Colonic mucosa (tissue), 4 donors: ENCODE data around the gene NMB. TPM values are rescaled to one million over a fixed set of nuclear protein-coding genes. Genes with fewer than 3 reads are reported as not detected.

Experiments
- DNase-seq: peaks from one replicate; pipeline ENCODE4 v3.0.0-alpha.2; 2020
- H3K27ac ChIP-seq: fragments of 200-600 bp; one replicate; pipeline ENCODE4 v1.8.0; 2021
- H3K27me3 ChIP-seq: fragments of 200-600 bp; one replicate; pipeline ENCODE4 v1.8.0; 2021
- H3K36me3 ChIP-seq: fragments of 200-600 bp; one replicate; pipeline ENCODE4 v1.8.0; 2021
- H3K4me1 ChIP-seq: fragments of 200-600 bp; one replicate; pipeline ENCODE4 v1.8.0; 2021; ENCODE audit warnings: mild to moderate bottlenecking
- H3K4me3 ChIP-seq: fragments of 200-600 bp; one replicate; pipeline ENCODE4 v1.8.0; 2021
- H3K9ac ChIP-seq, 2 donors: one replicate each; pipeline ENCODE4 v1.7.0; 2013; ENCODE audit warnings: control low read depth in 2 of 2, low read depth in 2 of 2, low read length in 2 of 2
- H3K9me3 ChIP-seq: fragments of 200-600 bp; one replicate; pipeline ENCODE4 v1.8.0; 2021
- intact Hi-C: fragments of 100-400 bp; cut with DNase I; formaldehyde crosslinking; loops from one replicate; pipeline ENCODE4 v1.14.1; 2022
- total RNA-seq, 2 donors: library from RNA; stranded (reverse); fragmentation: NEBNext Ultra II Directional in 1 of 2; extraction: Animal tissue kit (Norgen Biotek cat#: 25700) in 1 of 2; gene quantifications; one replicate each; pipeline ENCODE4 v1.2.1, GENCODE V29; 2021
- TF ChIP-seq, protein P1 (sequence below): fragments of 200-600 bp; IDR thresholded peaks from one replicate; pipeline ENCODE4 v1.8.0; 2022; ENCODE audit warnings: antibody characterized with exemption, mild to moderate bottlenecking
- donor health status: healthy.
- donor health status: DM: no; HTN: no; CAD: no.
- donor health status: DM: no; HTN: no; CAD: no.

The NMB gene
- total RNA-seq, 2 donors from 2014 or later: 2.8 to 4.4 TPM

DNA sequence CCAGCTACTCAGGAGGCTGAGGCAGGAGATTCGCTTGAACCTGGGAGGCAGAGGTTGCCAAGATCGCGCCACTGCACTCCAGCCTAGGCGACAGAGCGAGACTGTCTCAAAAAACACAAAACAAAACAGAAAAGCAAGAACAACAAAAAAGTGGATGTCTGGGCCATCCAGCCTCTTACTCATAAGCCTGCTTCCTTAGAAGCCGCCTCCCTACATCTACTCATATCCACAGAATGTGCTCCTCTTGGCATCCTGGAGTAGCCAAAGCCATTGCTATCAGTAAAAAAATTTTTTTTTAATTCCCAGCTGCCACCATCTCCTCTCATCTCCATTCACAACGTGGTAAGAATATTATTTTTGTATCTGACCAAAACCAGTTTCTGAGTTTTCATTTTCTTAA, 46.4 kb downstream of the NMB start:
- Histone ChIP-seq H3K27me3 (no peaks in the 10 kb centered on the region), H3K4me3 (no peak overlapping the region), H3K27ac (no peak overlapping the region), H3K36me3 (no peaks in the 10 kb centered on the region), H3K4me1 (no peaks in the 10 kb centered on the region), H3K9ac (no peak overlapping the region), H3K9me3 (no peaks in the 10 kb centered on the region)
- DNase-seq: no peak
- intact Hi-C loops: no loop called here
- TF ChIP-seq, protein P1, sequence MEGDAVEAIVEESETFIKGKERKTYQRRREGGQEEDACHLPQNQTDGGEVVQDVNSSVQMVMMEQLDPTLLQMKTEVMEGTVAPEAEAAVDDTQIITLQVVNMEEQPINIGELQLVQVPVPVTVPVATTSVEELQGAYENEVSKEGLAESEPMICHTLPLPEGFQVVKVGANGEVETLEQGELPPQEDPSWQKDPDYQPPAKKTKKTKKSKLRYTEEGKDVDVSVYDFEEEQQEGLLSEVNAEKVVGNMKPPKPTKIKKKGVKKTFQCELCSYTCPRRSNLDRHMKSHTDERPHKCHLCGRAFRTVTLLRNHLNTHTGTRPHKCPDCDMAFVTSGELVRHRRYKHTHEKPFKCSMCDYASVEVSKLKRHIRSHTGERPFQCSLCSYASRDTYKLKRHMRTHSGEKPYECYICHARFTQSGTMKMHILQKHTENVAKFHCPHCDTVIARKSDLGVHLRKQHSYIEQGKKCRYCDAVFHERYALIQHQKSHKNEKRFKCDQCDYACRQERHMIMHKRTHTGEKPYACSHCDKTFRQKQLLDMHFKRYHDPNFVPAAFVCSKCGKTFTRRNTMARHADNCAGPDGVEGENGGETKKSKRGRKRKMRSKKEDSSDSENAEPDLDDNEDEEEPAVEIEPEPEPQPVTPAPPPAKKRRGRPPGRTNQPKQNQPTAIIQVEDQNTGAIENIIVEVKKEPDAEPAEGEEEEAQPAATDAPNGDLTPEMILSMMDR: no peak

DNA sequence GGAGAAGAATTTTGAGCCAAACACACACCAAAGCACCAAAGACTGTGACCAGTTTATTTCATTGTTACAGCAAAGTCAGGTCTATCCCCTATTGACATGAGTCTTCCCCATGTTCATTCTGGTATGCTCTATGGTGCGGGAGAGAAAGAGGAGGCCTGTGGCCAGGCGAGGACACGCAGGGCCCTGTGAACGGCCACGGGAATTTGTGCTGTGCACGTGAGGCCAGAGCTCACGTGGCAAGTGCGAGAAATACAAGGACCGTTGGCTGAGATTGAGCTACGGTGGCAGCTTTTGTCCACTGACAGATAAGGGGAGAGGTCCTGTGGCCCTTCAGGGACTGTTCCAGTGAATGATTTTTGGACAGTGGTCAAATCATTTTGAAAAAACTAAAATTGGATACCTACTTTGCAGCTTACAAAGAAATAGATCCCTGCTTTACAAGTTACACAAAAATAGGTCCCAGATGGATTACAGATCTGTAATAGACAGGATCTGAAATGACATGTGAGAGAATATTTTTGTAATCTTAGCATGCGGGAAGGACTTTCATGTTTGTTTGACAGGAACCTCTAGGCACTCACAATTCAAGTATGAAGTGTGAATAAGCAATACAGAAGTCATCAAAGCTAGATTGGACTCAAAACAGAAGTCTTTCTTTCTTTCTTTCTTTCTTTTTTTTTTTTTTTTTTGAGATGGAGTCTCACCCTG, 48.0 kb downstream of the NMB start:
- no peak for DNase-seq
- Histone ChIP-seq H3K9me3 (no peaks in the 10 kb centered on the region), H3K27me3 (no peaks in the 10 kb centered on the region), H3K4me1 (no peaks in the 10 kb centered on the region), H3K4me3 (no peak overlapping the region), H3K9ac (no peak overlapping the region), H3K27ac (no peak overlapping the region), H3K36me3 (no peaks in the 10 kb centered on the region)
- TF ChIP-seq, protein P1: no peak
- intact Hi-C loops: no loop called here

DNA sequence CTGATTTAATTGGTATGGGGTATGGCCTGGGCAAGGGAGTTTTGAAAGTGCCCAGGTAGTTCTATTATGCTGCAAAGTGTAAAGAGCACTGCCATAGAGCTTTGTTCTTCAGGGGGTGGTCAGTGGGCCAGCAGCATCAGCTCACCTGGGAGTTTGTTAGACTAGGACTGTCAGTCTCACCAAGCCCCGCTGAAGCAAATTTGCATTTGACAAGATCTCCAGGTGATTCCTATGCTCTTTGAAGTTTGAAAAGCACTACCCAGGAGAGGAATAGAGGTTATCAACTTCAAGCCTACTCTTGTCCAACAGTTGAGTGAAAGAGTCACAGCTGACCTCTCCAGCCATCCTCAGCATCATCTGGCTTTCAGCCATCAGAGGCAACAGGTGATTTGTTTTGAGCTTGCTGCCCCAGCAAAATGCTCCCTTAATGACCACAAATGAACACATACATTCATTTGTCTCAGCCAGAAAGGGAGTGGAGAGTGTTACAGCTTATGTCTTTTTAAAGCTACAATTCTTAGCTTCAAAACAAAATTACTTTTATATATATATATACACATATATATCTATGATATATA, 49.2 kb downstream of the NMB start:
- H3K9me3 ChIP-seq: no peaks in the 10 kb centered on the region
- H3K27me3 ChIP-seq: no peaks in the 10 kb centered on the region
- TF ChIP-seq, protein P1: no peak
- no peak overlapping the region for H3K27ac ChIP-seq
- no peak for DNase-seq
- no peak overlapping the region for H3K4me3 ChIP-seq
- no peak overlapping the region for H3K9ac ChIP-seq
- intact Hi-C loops: no loop called here
- no peaks in the 10 kb centered on the region for H3K36me3 ChIP-seq
- H3K4me1 ChIP-seq: no peaks in the 10 kb centered on the region

DNA sequence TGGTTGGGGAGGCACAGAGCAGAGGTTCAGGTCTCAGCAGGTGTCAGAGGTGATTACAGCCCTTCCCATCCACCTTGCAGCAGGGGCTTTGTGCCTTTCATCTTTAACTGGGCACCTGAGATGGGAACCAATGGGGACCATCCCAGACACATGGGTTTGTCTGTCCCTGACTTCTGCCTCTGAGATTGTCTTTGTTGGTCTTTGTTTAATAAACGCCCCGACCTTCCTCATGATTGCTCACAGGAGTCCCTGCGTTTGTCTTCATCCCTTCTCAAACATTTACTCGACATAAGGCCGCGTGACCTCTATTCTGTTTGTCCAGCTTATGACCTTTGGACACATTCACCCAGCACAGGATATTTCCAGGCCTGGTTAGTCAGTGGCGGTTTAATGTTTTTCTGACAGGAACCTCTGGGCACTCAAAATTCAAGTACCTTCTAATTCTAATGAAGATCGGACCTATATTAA, 51.3 kb downstream of the NMB start:
- peak; percentile 53 for DNase-seq
- no peaks in the 10 kb centered on the region for H3K36me3 ChIP-seq
- TF ChIP-seq, protein P1: no peak
- H3K4me3 ChIP-seq: no peak overlapping the region
- intact Hi-C loops: no loop called here
- H3K27me3 ChIP-seq: no peaks in the 10 kb centered on the region
- peak overlapping the region in 1 of 2 donors; percentile 9 for H3K9ac ChIP-seq
- peak overlapping the region; percentile 25 for H3K27ac ChIP-seq
- H3K9me3 ChIP-seq: no peaks in the 10 kb centered on the region
- no peaks in the 10 kb centered on the region for H3K4me1 ChIP-seq

DNA sequence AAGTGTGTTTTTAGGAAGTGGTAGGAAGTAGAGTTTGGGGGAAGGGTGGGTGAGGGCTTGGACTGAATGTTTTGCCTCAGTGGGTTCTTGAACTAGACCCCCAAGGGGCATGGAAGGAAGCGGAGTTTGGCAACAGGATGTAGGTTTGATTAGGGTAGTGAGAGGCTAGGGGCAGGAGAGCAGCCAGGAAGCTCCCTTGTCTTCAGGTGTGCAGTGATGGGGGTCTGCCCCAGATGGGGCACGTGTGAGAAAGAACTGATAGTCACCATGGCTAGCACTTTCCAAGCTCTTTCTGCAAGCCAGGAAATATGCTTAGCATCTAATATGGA, 52.5 kb downstream of the NMB start:
- no peak overlapping the region for H3K9ac ChIP-seq
- no peak overlapping the region for H3K27ac ChIP-seq
- H3K27me3 ChIP-seq: no peaks in the 10 kb centered on the region
- no peaks in the 10 kb centered on the region for H3K9me3 ChIP-seq
- H3K36me3 ChIP-seq: no peaks in the 10 kb centered on the region
- DNase-seq: no peak
- intact Hi-C loops: no loop called here
- no peak overlapping the region for H3K4me3 ChIP-seq
- TF ChIP-seq, protein P1: no peak
- H3K4me1 ChIP-seq: no peaks in the 10 kb centered on the region

Other genes starting within 250 kb of the NMB start
- gene ZSCAN2, start 57.2 kb downstream of the NMB start, total RNA-seq: 1 to 10 TPM; 6.3 to 6.4 TPM
- gene WDR73, start 3.9 kb downstream of the NMB start, total RNA-seq: 10 to 100 TPM; 15.3 to 24.3 TPM
- gene SEC11A, start 57.9 kb upstream of the NMB start, total RNA-seq: 100 to 1,000 TPM; 146 to 154 TPM
- gene ZNF592, start 90.4 kb upstream of the NMB start, total RNA-seq: 10 to 100 TPM; 25.9 to 27.0 TPM
- gene ALPK3, start 159.2 kb upstream of the NMB start, total RNA-seq: 1 to 10 TPM in 1 of 2 donors, under 1 TPM in 1; 0.74 to 2.4 TPM
- gene SLC28A1, start 226.5 kb upstream of the NMB start, total RNA-seq: under 1 TPM in 1 of 2 donors, not detected in 1; 0.80 TPM